ENCODE measurements around the gene THOC1.

THOC1 gene

DNA sequence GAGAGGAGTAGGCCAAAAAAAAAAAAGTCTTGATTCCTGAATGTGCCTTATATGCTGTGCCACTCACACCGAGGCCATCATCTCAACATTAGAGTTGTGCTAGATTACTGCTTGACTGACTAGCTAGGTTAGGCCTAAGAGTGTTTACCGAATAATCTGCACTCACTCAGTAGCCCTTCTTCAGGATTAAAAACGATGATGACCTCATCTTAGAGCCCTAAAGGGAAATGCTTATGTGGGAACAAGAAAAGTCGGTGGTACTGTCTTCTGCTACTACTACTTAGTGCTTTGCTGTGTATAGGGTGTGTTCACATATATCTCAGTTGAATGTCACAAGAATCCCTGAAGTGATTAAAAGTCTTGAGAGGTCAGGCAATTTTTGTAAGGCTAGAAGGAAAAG is 54.3 kb downstream of the THOC1 start:
- no peak for DNase-seq

DNA sequence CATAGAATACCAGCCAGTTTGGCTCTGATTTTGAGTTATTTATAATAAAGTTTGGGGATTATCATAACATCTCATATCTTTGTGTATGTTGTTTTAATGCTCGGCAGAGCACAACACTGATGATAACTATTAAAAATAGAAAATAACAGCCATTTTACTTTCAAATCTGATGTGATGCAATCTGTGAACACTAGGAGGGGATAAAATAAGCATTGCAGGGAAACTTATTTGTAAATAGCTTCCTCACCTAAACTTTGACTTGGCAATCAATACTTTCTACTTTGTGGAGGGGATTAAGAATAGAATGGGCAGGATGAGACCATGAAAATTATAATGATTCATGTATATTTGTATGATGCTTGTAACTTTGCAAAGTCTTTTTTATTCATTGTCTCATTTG is 55.1 kb downstream of the THOC1 start:
- no peak for DNase-seq

DNA sequence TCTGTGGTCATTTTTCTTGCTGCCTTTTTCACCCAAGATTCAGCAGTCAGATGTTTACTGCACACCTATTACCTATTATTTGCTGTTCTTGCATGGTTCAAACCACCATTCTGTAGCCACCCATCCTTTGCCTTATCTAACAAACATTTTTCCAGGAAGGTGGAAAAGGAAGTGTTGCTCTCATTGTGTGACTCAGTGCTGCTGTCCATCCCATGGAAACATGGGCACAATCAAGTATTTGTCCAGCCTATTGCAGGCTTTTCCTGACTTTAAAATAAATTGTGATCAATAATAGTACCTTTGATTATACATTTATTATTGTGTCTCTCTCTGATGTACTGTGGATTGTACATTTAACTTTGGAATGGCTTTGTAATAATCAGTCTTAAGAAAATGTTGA is 56.3 kb downstream of the THOC1 start:
- DNase-seq = no peak

DNA sequence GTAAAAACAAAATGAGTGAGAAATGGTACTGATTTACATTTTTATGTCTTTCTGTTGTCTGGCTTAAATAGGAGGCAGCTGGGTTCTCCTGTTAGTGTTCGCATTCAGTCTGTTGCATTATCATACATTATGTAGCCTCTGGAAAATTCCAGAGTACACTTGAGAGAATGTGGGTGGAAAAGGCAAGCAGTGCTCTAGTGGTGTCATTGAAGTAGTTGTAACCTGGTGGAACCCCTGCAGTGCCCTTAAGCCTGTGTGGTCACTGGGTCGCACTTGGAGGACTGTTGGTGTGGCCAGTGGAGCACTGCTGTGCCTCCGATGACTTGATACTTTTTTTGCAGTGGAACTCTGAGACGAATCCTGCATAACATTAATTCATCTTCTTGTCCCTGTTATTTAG is 57.1 kb downstream of the THOC1 start:
- no peak for DNase-seq

DNA sequence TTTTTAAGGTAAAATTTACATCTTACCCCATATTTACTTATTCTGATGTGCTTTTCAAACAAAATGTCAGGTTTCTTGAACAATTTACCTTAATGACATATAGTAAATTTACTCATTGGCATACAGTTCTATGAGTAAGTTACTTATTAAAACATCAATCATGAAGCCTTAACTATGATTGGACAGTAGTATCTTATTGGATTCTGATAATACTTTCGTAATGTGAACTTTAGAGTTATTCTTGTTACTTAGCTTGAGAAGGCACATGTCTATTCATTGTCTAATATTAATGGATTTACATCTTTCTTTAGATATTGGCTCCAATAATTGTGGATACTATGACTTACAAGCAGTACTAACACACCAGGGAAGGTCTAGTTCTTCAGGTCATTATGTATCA is 57.8 kb downstream of the THOC1 start:
- no peak for DNase-seq

DNA sequence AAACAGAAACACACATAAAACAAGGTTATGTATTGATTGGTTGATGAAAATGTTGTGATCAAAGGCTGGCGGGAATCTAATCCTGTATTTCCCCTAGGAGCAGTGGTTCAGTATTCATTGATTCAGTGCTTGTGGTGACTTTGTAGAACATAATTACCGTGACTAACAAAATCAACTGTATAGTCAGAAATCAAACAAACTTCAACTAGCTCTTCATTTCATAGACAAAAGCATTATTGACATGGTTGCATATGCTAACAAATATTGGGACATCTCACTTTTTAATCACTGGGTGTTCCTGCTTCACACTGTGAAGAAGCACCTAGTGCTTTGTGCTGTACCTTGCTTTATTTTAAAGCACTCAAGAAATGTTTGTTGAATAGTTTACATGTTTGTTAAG is 68.1 kb downstream of the THOC1 start:
- no peak for DNase-seq

DNA sequence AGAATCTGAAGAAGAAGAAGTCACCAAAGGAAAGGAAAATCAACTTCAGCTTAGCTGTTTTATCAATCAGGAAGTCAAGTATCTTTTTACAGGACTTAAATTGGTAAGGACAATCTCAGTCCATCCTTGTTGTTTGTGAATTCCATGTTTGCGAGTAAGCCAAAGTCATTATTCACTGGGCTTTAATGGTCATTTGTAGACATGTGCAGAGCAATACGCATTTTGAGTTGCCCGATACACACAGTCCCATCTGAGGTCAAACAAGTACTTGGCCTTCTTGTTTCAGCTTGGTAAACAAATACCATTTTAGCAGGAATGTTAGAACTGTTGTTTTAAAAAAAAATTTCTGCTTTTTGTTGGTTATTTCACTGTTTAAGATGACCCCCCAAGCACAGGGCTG is 68.6 kb downstream of the THOC1 start:
- no peak for DNase-seq

DNA sequence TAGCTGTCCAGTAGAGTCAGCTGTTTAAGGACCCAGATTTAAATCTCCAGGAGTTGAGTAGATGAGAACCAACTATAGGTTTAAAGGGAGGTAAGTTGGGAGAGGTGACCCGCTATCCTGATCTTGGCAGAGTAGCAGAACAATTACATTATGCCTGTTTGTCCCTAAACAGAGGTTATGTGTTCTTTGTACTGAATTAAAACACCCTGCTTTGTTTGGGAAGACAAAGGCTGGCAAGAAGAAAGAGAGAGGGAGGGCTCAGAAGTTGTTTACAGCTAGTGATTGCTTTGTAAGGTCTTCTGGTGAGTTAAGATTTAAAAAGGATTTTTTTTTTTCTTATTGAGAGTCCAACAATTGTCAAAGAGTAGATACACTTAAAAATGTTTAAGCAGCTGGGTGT is 72.2 kb downstream of the THOC1 start:
- no peak for DNase-seq

DNA sequence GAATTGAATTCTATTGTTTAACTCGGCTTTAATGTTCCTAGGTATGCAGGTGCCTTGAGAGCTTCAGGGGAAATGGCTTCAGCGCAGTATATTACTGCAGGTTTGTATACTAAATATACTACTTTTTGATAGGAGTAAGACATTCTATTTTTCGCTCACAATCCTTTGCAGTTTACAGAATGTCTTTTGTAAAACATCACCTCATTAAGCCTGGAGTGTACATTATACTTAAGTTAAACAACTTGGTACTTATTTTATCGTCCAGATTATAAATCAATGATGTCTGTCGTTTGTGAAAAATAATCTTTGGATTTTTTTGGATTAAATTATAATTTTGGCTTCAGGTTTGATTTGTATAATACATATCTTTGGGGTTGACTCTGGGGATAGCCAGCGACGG is 75.0 kb downstream of the THOC1 start:
- DNase-seq = no peak

DNA sequence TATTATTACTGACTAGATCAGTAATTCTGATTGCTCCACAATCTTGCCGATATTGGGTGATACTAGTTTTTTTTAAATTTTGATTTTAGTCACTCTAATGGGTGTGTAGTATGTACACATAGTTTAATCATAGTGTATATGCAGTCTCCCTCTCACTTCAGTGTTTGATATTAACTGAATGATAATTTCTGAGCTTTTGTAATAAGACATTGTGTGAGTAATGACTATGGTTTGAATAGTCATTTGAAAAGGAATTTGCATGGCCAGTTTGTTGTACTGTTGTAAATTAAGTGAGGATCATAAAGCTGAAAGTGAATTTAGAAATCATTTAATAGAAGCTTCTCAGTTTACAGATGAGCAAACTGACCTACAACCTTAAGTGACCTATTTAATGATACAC is 76.1 kb downstream of the THOC1 start:
- no peak for DNase-seq

DNA sequence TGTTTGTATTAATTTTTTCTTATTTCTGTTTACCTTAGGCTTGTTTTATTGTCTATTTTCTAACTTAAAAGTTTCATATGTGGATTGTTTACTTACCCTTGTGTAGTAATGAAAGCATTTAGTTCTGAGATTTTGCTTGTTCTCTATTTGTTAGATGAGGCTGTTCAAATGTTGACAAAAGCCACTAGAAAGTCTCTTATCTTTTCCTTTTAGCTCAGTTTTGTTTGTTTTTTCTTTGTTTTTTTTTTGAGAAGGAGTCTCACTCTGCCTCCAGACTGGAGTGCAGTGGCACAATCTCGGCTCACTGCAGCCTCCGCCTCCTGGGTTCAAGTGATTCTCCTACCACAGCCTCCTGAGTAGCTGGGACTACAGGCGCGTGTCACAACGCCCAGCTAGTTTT is 78.6 kb downstream of the THOC1 start:
- DNase-seq = no peak

DNA sequence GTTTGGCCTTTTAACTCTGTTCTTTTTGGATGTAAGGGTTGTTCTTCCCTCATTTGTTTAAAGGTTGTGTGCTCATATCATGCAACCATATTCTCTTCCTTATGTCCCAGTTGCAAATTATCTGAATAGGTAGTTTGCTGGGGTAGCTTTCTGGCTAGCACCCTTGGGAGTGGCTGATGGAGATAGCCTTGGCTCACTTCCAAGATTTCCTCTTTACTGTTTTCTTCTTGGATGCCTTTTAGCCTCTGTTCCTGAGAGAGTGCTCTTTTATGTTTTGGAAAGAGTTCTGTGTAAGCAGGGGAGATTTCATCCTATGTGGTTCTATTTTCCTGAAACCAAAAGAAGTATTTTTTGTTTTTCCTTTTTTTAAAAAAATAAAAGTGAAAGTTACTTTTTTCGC is 84.1 kb downstream of the THOC1 start:
- no peak for DNase-seq

DNA sequence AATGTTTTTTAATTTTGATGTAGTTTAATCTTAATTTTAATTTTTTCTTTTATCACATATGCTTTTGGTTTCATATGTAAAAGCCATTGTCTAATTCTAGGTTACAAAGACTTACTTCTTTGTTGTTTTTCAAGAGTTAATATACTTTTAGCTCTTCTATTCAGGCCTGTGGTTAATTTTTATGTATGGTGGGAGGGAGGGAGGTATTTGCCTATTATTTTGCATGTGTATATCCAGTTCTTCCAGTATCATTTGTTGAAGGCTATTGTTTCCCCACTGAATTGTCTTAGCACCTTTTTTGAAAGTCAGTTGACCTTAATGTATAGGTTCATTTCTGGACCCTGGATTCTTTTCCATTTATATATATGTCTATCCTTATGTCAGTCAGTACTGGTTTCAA is 86.1 kb downstream of the THOC1 start:
- DNase-seq = no peak

DNA sequence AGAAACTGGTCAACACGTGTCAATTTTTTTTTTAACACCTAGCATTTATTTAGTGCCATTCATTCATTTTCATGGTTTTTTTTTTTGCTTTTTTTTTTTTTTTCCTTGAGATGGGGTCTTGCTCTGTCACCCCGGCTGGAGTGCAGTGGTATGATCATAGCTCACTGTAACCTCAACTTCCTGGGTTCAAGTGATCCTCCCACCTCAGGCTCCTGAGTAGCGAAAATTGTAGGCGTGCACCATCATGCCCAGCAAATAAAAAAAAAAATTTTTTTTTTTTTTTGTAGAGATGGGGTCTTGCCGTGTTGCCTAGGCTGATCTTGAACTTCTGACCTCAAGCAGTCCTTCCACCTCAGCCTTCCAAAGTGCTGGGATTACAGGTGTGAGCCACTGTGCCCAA is 88.3 kb downstream of the THOC1 start:
- no peak for DNase-seq

DNA sequence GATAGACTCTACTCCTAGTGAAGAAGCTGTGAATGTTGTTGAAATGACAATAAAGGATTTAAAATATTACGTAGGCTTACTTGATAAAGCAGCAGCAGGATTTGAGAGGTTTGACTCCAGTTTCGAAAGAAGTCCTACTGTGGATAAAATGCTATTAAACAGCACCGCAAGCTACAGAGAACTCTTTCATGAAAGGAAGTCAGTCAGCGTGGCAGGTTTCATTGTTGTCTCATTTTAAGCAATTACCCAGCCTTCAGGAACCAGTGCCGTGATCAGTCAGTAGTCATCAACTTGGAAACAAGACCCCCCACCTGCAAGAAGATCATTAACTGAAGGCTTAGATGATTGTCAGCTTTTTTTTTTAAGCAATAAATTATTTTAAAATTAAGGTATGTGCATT is 95.5 kb downstream of the THOC1 start:
- DNase-seq = no peak
